Activated CD4-positive, CD25-positive, alpha-beta regulatory T cell (primary cell): Measurements from ENCODE around the gene TAF3.

ENCODE experiments used
- DNase-seq, 4 experiments: peaks; one replicate each; lab custom pipeline; 2025; lab: John Stamatoyannopoulos, UW

Gene TAF3

DNA sequence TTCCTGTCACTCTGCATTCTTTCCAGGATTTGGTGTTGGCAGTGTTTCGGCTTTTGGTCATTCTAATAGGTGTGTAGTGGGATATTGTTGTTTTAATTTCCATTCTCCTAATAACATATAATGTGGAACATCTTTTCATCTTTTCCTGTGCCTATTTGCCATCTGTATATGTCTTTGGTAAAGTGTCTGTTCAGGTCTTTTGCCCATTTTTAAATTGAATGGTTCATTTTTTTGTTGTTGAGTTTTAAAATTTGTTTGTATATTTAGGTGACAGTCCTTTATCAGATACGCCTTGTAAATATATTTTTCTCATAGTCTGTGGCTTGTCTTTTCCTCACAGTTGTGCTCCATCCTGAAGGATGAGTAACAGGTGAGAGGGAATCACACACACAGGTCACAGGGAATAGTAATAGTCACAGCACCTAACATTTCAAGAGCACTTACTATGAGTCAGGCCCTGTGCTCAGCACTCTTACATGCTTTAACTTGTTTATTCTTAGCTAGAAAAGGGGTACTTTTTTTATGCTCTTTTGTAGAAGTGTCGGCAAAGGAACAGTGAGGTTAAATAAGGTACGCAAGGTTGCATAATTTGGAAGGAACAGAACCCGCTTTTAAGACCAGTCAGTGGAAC is 119.1 kb downstream of the TAF3 start:
- DNase-seq = no peak

DNA sequence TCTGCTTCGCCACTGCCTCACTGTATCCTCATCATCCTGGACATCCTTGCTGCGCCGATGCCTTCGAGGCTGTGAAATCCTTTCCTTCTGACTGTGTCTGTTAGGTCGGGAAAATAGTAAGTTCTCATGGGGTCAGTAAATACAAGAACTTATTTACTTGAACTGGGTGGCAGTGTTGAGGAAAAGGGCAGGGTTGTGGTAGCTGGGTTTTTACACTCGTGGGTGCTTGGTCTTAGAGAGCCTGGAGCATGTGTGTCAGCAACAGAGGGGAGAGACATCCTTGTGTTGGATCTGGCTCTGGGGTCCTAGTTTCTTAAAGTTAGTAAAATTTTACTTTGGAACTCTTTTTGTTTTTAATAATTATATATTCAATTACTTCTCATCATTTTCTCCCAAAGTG is 123.3 kb downstream of the TAF3 start:
- no peak for DNase-seq

DNA sequence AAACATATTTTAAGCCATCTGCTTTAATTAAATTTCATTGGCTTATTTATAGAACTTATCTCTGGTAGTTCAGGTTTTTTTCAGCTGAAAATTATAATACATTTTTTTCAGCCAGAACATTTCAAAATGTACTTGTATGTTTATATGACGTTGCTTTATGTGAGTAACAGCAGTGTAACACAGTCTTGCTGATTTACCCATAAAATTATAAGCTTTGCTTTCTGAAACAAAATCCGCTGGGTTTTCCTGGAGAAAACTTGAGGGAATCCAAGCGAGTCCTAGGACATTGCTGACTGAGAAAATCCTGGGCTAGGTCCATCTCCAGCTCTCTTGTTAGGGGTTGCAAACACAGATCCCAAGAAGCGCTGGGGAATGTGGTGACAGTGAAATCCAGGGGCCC is 124.0 kb downstream of the TAF3 start:
- no peak for DNase-seq

DNA sequence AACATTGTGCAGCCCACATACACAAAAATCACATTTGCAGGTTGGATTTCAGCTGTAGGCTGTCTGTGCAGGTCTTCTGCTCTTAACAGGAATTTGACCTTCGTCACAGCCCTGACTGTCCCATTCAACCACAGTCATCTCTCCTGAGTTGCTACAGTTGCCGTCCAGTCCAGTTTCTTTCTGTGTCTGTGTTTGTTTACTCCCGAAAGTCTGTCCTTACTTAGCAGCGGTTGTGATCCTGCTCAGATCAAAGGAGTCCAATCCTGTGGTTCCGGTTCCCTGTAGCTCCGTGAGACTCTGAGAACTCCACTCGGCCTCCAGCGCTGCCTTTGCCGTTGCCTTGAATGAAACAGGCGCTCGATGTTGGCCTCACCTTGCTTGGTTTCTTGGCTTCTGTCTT is 124.6 kb downstream of the TAF3 start:
- no peak for DNase-seq

DNA sequence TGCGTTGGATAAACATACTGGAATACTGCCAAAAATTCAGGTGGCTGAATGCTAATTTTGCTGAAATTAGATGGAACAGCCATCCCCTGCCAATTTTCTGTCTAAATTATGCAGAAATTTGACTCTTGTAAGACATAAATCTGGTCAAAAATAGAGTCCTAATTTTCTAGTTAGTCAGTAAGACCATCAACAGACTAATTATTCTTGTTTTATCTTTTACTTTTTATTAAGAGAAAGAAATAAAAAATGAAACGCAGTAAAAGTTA is 125.8 kb downstream of the TAF3 start:
- DNase-seq = no peak

DNA sequence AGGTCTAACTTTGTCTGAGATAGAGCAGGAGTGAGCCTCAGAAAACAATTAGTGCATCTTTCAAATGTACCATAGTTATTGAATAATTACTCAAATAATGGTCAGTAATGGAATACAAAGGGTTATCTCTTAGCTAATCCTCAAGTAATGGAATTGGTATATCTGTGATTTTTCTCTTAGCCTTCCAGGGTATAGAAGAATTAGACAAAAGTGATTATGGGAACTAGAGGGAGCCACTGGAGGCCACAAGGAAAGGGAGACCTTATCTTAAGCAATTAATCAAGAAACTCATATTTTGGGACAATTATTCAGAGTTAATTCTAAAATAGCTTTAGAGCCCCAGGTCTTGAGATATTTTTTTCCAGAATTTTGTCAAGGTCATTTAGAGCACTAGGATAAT is 126.2 kb downstream of the TAF3 start:
- DNase-seq = no peak

DNA sequence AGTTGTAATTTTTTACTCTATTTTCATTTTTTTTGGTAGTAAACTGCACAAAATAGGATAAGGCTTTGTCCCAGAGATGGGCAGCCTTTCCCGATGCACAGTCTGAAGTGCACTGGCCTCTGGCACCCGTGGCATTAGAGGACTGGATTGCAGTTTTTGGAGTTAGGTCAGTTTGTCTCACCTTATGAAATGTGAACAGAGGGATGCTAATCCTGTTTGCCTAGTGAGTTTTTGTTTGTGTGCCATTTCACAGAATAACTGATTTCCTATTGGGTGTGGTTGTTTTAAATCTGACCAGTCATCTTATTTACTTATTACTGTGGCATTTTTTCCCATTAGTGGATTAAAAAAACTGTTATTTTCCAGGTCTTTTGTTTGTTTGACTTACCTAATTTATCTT is 126.7 kb downstream of the TAF3 start:
- DNase-seq = no peak

DNA sequence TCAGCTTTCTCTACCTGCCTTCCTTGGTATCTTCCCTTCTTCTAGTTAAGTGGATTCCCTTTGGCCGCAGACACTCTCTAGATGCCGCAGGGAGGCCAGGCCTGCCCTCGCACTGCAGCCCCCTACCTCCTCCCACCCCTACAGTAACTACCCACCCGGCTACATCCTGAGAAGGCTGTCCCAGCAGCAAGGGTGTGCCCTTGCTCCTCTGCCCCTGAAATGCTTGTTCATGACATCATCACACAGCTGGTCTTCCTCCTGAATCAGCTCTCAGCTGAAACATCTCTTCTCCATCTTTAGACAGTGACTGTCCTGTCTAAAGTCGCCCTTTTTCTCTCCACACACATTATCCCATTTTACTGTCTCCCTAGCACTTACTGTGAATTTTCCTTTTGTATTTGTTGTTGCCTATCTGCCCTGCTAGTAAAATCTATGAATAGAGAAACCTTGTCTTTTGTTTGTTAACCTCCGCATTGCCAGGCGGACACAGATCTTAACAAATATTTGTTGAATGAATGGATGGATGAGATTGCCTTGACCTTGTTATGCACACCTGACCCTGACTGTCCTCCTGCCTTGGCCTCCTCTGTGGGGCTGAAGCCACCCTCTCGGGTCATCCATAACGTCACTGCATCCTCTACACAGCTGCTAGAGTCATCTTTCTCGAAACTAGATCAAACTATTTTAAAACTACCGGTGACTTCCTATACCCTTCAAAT is 127.3 kb downstream of the TAF3 start:
- DNase-seq = no peak

DNA sequence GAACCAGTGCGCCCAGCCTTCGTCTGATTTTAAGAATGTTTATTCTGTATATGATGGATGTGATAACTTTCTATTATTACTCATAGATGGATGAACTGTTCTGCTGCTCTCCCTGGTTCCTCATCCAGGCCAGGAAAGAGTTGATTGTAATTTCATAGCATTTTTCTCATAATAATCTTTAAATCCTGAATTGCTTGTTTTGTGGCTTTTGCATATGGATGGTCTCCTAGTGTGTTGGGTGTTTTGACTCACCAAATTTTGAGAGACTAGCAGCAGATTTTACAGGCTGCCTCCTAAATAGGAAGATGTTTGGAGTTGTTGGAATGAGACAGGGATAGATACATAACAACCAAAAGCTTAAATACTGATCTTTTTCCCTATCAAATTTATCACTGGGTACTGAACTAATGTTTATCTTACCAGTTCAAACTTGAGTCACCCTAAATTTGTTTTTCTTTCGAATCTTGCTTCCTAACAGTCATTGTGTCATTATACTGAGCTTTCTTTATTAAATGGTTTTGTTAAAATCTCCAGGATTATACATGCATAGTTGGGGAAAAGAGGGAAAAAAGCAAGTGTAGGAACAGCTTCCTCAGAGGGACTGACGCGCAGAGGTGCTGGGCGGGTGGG is 130.2 kb downstream of the TAF3 start:
- no peak for DNase-seq

DNA sequence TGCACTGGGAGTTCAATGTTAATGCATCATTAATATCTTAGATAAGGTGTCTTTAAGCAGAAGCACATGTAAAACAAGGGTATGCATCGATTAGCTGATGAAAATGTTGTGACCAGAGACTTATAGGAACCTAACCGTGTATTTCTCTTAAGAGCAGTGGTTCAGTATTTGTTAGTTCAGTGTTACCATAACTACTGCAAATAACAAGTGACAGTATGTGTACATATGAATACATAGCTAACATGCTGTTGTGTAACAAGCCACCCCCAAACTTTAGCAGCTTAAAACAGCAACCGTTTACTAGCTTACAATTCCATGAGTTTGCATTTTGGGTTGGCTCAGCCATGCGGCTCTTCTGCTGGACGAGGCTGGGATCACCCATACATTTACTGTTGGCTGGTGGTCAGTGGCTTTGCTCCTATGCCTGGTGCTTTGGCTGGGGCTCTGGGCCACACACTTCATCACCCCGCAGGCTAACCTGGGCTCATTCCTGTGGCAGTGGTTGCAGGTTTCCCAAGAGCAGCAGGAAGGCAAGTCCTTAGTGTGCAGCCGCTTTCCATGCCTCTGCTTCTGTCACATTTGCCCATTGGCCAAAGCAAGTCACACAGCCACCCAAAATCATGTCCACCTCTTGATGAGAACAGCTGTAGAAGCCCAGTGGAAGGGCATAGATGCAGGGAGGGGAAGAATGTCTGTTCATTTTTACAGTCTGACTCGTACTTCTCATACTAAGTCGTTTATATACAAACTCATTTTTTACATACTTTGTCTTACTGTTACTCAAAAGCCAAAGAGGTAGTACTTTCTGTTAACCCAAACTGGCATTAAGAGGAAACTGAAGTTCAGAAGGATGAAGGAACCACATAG is 132.9 kb downstream of the TAF3 start:
- no peak for DNase-seq

DNA sequence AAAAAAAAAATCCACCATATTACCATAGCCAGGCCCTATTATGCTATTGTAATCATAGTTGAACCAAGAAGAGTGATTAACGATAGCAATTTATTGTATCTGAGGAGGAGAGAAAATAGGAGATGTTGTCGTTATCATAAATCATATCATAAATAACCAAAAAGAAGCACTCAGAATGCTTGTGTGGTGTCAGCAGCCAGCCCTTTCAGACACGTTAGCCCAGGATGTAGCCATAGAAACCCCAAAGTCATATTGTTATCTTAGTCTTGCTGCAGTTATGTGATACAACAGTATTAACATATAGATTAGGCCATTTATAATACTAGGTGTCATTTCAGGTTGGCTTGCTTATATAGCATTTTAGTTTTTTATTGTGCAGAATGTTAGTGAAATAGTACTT is 134.0 kb downstream of the TAF3 start:
- no peak for DNase-seq

DNA sequence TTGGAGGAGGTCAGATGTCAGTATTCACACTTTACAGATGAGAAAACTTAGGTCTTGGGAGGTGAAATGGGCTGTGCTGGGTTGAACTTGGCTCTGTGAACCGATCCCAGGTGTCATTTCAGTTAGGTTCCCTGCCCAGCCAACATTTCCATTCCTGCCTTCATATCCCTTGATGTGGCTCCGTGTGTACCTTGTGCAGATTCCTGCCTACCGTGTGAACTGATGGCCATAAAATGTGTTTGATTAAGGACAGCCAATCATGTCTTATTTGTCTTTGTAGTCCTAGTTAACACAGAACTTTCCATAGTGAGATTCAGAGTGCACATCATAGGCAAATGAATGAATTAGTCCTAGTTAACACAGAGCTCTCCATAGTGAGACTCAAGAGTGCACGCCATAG is 135.1 kb downstream of the TAF3 start:
- no peak for DNase-seq

DNA sequence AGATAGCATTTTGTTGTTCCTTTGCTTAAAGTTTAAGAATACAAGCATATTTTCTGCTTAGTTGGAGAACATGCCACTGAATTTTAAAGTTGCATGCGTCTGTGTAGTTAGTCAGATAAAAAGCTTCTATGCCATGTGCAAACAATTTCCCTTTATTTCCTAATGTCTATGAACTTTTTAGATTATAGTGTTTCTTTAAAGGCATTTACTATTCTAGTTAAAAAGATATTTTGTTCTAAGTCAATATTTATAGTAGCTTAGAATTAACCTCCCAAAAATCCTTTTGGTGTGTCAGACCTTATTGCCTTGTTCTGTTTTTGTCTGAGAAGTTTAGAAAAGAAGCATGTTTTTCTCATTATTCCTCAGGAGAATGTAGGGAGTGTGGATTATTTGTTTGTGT is 137.1 kb downstream of the TAF3 start:
- DNase-seq = no peak

DNA sequence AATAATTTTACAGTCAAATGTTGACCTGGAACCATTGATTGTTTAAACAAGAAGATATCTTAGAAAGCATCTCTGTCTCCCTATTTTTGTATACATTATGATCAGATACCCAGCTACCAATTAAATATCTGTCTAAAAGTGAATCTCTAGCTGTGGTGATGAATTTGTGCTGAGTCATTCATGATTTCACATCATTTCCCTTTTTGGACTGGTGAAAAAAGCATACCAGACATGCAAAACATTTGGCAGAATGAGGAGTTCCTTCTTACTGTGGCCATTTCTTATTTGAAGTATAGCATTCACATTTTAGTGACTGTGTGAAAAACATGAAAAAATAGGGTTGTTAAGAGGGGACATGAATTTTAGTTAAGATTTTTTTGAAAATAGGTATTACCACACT is 138.2 kb downstream of the TAF3 start:
- no peak for DNase-seq

DNA sequence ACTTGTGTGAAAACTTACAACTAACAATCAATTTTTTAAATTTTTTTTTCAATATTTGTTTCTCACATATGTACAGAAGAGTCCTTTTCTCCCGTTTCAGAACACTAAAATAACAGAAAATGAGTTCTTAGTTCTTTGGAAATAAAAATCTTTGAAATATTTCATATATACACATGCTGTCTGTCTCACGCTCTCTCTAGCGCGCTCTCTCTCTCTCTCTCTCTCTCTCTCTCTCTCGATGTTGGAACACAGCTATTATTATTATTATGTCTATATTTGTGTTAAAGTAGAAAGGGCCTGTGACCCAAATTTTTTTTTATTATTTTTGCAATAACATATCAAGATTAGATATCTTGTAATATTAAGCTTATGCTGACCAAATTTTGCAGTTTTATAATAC is 139.3 kb downstream of the TAF3 start:
- no peak for DNase-seq

DNA sequence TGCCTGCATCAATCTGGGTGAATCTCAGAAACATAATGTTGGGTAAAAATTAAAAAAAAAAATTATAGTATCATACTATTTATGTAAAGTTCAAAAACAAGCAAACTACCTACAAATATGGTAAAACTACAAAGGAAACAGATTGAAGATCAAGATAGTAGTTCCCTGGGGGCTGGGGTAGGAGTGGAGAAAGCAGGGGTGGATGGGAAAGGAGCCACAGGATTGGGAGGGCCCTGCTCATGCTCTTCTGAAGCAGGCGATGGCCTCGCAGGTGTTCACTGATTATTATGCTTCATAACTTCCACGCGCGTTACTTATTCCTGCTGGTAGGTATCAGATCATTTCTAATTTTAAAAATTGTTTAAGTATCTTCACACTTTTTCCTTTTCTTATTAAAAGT is 140.1 kb downstream of the TAF3 start:
- DNase-seq = no peak

DNA sequence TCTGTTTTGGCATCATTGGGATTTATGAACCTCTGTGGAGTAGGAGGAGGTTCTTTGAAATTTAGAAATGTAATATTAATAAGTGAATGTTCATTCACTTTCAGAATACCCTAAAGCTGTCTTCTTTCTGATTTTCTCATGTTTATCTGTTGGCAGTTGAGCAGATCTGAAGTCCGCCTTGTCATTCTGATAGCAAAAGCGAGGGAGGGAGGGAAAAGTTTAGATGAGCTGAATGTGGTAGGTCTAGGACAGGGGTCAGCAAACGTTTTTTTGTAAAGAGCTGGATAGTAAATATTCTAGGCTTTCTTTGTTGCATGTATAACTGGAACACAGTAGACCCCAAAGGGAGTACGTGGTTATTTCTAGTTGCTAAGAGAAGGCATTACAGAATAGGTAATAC is 141.8 kb downstream of the TAF3 start:
- no peak for DNase-seq

DNA sequence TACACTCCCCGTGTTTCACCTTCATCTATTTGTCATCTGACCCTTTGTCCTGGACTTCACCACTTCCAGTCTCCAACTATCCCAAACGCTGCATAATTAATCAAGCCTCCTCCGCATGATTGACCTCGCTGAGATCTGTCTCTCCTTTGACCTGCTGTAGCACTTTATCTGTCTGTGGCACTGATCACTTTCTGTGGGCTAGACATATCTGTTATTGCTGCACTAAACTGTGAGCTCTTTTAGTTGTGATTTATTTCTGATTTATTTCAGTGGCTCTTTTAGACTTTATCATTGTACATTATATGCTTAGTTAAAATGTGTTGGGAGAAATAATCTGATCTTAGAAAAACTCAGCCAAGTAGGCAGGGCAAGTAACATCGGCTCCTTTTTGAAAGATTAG is 144.3 kb downstream of the TAF3 start:
- DNase-seq = no peak

DNA sequence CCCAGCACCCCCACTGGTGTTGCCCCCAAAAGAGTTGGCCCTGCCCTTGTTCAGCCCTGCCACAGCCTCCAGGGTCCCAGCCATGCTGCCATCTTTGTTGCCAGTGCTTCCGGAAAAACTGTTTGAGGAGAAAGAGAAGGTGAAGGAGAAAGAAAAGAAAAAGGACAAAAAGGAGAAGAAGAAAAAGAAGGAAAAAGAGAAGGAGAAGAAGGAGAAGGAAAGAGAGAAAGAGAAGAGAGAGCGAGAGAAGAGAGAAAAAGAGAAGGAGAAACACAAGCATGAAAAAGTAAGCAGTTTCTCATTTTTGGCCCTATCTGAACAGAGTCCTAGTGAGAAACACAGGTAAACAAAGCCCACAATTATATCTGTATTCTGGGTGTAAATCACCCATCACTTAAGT is 147.2 kb downstream of the TAF3 start:
- DNase-seq = no peak

DNA sequence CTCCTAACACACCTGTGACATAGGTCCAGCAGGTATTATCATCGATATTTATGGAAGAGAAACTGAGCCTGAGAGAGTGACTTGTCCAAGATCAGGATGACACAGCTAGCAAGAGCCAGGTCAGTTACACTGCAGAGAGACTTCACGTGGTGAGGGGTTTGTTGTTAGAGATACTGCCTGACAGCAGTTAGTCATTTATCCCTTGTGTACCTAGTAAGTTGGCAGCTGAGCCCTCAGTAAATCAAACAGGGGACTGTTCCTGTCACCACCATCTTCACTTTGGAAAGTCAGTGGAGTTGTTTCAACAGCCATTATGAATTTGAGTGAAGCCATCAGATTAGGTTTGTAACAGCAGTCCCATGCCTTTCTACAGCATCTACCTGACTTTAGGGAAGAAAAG is 148.7 kb downstream of the TAF3 start:
- DNase-seq = no peak

DNA sequence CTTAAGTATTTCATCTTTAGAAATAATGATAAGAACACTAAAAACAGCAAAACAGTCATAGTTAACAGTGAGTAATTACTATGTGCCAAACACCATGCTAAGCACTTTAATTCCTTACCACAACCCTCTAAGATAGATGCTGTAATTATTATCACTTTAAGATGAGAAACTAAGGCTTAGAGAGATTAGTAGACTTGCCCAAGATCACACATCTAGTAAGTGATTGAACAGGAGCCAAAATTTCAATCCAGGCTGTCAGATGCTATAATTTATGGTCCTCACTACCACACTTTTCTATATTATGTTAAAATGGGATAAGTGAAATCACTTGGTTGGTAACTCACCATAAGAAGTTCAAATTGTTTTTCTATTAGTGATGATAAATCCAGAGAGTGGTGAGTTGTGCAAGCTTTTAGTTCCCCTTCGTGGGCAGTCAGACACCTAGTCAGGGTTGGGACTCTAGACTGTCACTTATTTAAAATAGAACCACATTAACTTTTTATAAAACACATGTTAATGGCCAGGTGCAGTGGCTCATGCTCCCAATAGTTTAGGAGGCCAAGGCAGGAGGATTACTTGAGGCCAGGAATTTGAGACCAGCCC is 150.3 kb downstream of the TAF3 start:
- DNase-seq = no peak

DNA sequence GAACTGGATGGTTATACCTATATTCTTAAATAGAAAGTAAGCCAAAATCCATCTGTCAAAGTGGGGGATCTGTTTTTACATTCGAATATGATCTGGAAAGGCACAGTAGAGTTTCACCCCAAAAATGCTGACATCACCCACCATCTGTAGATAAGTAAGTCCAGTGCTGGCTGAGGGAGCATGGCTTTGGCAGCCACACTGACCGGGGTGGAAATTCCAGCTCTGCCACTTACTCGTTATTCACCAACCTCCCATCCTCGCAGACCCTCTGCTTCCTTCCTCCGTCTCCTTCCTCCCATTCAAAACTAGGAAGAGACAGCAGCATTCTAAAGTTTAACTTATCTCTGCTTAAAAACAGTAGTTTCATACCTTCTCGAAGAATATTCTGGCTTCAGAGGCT is 151.3 kb downstream of the TAF3 start:
- no peak for DNase-seq

DNA sequence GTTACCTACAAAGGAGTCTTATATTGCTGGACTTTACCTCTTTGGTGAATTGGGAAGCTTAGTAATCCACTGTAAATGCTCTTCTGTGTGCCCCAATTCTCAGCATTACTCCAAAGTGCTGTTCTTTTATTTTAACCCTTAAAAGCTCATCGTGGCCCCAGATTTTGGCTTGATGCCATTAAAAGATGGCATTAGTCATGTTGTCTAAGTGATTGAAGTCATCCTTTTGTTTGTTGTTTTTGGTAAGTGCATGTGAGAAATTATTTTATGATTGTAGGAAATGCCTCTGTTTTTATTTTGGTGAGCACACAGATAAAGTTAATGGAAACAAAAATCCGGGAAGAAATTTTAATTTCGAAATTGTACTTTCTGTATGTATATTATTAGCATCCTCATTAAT is 153.6 kb downstream of the TAF3 start:
- DNase-seq = no peak
